OCI-LY7 (cell line): ENCODE measurements around the gene ABCC10. TPM values are rescaled to one million over a fixed set of nuclear protein-coding genes. Genes with fewer than 3 reads are reported as not detected.
A peak's percentile ranks its signal among the peaks of the same experiment; 100 is the strongest.

ENCODE experiments used
- BruUV-seq: library from RNA; stranded (reverse); fragments of 400-500 nt; replicated peaks from 2 replicates; lab custom pipeline; 2021; lab: Mats Ljungman, UMichigan
- CTCF ChIA-PET: fragments of 300-600 bp; sonication (Branson Sonifier 250); formaldehyde crosslinking; loops from one replicate; lab custom pipeline; 2022; ENCODE audit warnings: antibody characterized with exemption; ENCODE audit not compliant: unreplicated experiment; lab: Charles Lee
- POLR2A ChIA-PET: fragments of 300-600 bp; sonication (Branson Sonifier 250); formaldehyde crosslinking; loops from one replicate; lab custom pipeline; 2022; ENCODE audit warnings: antibody characterized with exemption; lab: Charles Lee
- DNase-seq: peaks from one replicate; pipeline ENCODE4 v3.0.0-alpha.2; 2015; ENCODE audit warnings: low spot score
- H2AFZ ChIP-seq: fragments of 200-600 bp; sonication (generic), shearing (Covaris generic); 2 replicates; pipeline ENCODE4 v1.6.1; 2014; ENCODE audit warnings: mild to moderate bottlenecking, antibody characterized with exemption, low read length, moderate library complexity
- H3K27ac ChIP-seq: fragments of 200-600 bp; sonication (generic); 2 replicates; pipeline ENCODE4 v1.5.1; 2014; ENCODE audit warnings: mixed run types, low read depth, mild to moderate bottlenecking, moderate library complexity, low read length, inconsistent platforms; ENCODE audit not compliant: poor library complexity, severe bottlenecking
- H3K36me3 ChIP-seq: fragments of 200-600 bp; sonication (generic); 2 replicates; pipeline ENCODE4 v1.6.1; 2014; ENCODE audit warnings: mild to moderate bottlenecking, antibody characterized with exemption, low read length, moderate library complexity, mixed read lengths; ENCODE audit not compliant: insufficient read depth
- H3K4me1 ChIP-seq: fragments of 200-600 bp; sonication (generic); 2 replicates; pipeline ENCODE4 v1.5.1; 2014; ENCODE audit warnings: mild to moderate bottlenecking, low read length; ENCODE audit not compliant: insufficient read depth, poor library complexity, severe bottlenecking
- H3K4me2 ChIP-seq: fragments of 200-600 bp; sonication (generic); 2 replicates; pipeline ENCODE4 v1.6.1; 2014; ENCODE audit warnings: mild to moderate bottlenecking, low read length
- H3K4me3 ChIP-seq: fragments of 200-600 bp; sonication (generic); 2 replicates; pipeline ENCODE4 v1.5.1; 2014; ENCODE audit warnings: mild to moderate bottlenecking, low read depth, low read length; ENCODE audit not compliant: poor library complexity, severe bottlenecking
- H3K79me2 ChIP-seq: fragments of 200-600 bp; sonication (generic); 2 replicates; pipeline ENCODE4 v1.6.1; 2016; ENCODE audit warnings: low read depth, mild to moderate bottlenecking, low read length, moderate library complexity, mixed read lengths; ENCODE audit not compliant: insufficient read depth
- H3K9me2 ChIP-seq: fragments of 200-600 bp; sonication (generic); 2 replicates; pipeline ENCODE4 v1.6.1; 2016; ENCODE audit warnings: mild to moderate bottlenecking, low read length, mixed read lengths; ENCODE audit not compliant: insufficient read depth
- H3K9me3 ChIP-seq: fragments of 200-600 bp; sonication (generic); 2 replicates; pipeline ENCODE4 v1.6.1; 2014; ENCODE audit warnings: mild to moderate bottlenecking, mixed run types, low read length, mixed read lengths
- H4K20me1 ChIP-seq: fragments of 200-600 bp; sonication (generic); 2 replicates; pipeline ENCODE4 v1.6.1; 2014; ENCODE audit warnings: mild to moderate bottlenecking, antibody characterized with exemption, low read length, moderate library complexity, mixed read lengths; ENCODE audit not compliant: insufficient read depth
- EZH2phosphoT487 ChIP-seq: fragments of 200-600 bp; sonication (generic); IDR thresholded peaks from 2 replicates; pipeline ENCODE4 v1.6.1; 2018; ENCODE audit warnings: low read depth, borderline replicate concordance, mild to moderate bottlenecking, mixed run types, antibody characterized with exemption, low read length, moderate library complexity, mixed read lengths
- intact Hi-C: fragments of 100-400 bp; cut with micrococcal nuclease; formaldehyde crosslinking; loops from one replicate; pipeline ENCODE4 v1.10.0; 2022; ENCODE audit not compliant: unreplicated experiment
- total RNA-seq, 2 experiments: library from RNA; depleted of rRNA in 1 of 2; stranded (reverse); fragments of >200 nt in 1 of 2; shearing (Covaris generic) in 1 of 2; gene quantifications; 2 replicates each; pipeline ENCODE4 v1.2.3, GENCODE V29; 2014 to 2022
- TF ChIP-seq, protein P1 (sequence below): fragments of 200-600 bp; sonication (generic); conservative IDR thresholded peaks from 2 replicates; pipeline ENCODE4 v1.5.1; 2014; ENCODE audit warnings: mild to moderate bottlenecking, antibody characterized with exemption, low read length, moderate library complexity, mixed read lengths

The ABCC10 gene
- total RNA-seq, 2 experiments from 2014 or later = 11.4 to 31.1 TPM

GRCh38 chr6:43481075-43481474 is 53.7 kb downstream of the ABCC10 start:
- H3K9me2 ChIP-seq = no peaks in the 10 kb centered on the region
- peaks cover 18% of the 10 kb centered on the region for H3K4me1 ChIP-seq
- BruUV-seq = no TSS peak
- POLR2A ChIA-PET = no interaction called here
- no peaks in the 10 kb centered on the region for H3K9me3 ChIP-seq
- H4K20me1 ChIP-seq = no peaks in the 10 kb centered on the region
- H2AFZ ChIP-seq = no peak overlapping the region
- H3K79me2 ChIP-seq = peaks cover 8% of the 10 kb centered on the region; the same call in 1 of the 2 replicates
- no peak overlapping the region for H3K27ac ChIP-seq
- H3K4me2 ChIP-seq = no peak overlapping the region
- TF ChIP-seq EZH2phosphoT487 = no peak
- TF ChIP-seq, protein P1, sequence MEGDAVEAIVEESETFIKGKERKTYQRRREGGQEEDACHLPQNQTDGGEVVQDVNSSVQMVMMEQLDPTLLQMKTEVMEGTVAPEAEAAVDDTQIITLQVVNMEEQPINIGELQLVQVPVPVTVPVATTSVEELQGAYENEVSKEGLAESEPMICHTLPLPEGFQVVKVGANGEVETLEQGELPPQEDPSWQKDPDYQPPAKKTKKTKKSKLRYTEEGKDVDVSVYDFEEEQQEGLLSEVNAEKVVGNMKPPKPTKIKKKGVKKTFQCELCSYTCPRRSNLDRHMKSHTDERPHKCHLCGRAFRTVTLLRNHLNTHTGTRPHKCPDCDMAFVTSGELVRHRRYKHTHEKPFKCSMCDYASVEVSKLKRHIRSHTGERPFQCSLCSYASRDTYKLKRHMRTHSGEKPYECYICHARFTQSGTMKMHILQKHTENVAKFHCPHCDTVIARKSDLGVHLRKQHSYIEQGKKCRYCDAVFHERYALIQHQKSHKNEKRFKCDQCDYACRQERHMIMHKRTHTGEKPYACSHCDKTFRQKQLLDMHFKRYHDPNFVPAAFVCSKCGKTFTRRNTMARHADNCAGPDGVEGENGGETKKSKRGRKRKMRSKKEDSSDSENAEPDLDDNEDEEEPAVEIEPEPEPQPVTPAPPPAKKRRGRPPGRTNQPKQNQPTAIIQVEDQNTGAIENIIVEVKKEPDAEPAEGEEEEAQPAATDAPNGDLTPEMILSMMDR = no peak
- CTCF ChIA-PET = no interaction called here
- intact Hi-C loops = no loop called here
- no peak for DNase-seq
- H3K4me3 ChIP-seq = no peak overlapping the region
- H3K36me3 ChIP-seq = peaks cover 4% of the 10 kb centered on the region; the same call in 1 of the 2 replicates

- H3K4me1 ChIP-seq = peaks cover 16% of the 10 kb centered on the region
- H3K36me3 ChIP-seq = peaks cover 4% of the 10 kb centered on the region; the same call in 1 of the 2 replicates
- TF ChIP-seq, protein P1 = no peak
- TF ChIP-seq EZH2phosphoT487 = no peak
- DNase-seq = no peak
- no peak overlapping the region for H3K4me3 ChIP-seq
- H3K9me2 ChIP-seq = no peaks in the 10 kb centered on the region
- POLR2A ChIA-PET = no interaction called here
- H3K27ac ChIP-seq = no peak overlapping the region
- H2AFZ ChIP-seq = no peak overlapping the region
- no peaks in the 10 kb centered on the region for H4K20me1 ChIP-seq
- peaks cover 8% of the 10 kb centered on the region; the same call in 1 of the 2 replicates for H3K79me2 ChIP-seq
- no peaks in the 10 kb centered on the region for H3K9me3 ChIP-seq
- H3K4me2 ChIP-seq = no peak overlapping the region
- intact Hi-C loops = no loop called here
- CTCF ChIA-PET = no interaction called here
- TSS peak; percentile 24 for BruUV-seq
These were observed 54.4 kb downstream of the ABCC10 start for GRCh38 chr6:43481591-43482236.

DNA sequence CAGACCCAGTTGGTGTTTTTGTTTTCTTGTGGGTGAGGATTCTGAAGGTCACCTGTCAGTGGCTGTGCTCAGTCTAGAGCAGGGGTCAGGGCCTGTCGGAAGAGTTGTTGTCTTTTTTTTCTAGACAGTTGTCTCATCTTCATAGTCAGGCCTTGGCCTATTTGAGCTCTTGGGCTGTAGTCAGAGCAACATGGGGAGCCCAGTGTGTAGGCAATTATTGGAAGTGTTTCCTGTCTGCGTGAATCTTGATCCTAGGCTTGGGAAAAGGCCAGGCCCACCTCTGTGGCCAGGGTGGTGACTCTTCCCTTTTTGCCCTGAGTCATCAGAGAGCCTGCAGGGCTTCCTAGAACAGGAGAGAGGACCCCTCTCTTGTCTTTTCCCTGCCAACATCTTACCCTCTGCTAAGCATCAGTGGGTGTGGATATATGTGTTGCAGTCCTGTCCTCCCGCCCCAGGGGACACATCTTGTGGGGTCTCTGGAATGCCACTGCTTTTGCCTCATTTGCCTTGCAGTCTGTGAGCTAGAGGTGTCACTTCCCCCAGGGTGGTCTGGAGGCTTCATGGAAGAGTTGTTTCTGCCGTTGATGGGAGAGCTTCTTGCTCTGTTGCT is 61.4 kb downstream of the ABCC10 start:
- H3K4me2 ChIP-seq = no peak overlapping the region
- H3K9me2 ChIP-seq = no peaks in the 10 kb centered on the region
- TF ChIP-seq, protein P1 = no peak
- no peak for TF ChIP-seq EZH2phosphoT487
- no peak overlapping the region for H3K27ac ChIP-seq
- POLR2A ChIA-PET = interaction anchor here (0.5 kb wide), 2 partner anchors 11 to 250 kb away, joined by 4 to 5 read pairs; partner anchors contain the start of gene TJAP1
- H3K9me3 ChIP-seq = no peaks in the 10 kb centered on the region
- no peaks in the 10 kb centered on the region for H3K4me1 ChIP-seq
- no peak for DNase-seq
- BruUV-seq = no TSS peak
- H4K20me1 ChIP-seq = no peaks in the 10 kb centered on the region
- H3K79me2 ChIP-seq = no peaks in the 10 kb centered on the region
- no peak overlapping the region for H3K4me3 ChIP-seq
- H3K36me3 ChIP-seq = peaks cover 4% of the 10 kb centered on the region; the same call in 1 of the 2 replicates
- CTCF ChIA-PET = no interaction called here
- intact Hi-C loops = no loop called here
- H2AFZ ChIP-seq = no peak overlapping the region
